NK-92 treated with Interleukin-12 subunit alpha and Interleukin-12 subunit beta, amount 100 ng/mL, for 24 hours (cell line): ENCODE results near the gene SNCA.

ENCODE experiments used
- DNase-seq: peaks from one replicate; lab custom pipeline; 2025; lab: John Stamatoyannopoulos, UW

SNCA gene

DNA sequence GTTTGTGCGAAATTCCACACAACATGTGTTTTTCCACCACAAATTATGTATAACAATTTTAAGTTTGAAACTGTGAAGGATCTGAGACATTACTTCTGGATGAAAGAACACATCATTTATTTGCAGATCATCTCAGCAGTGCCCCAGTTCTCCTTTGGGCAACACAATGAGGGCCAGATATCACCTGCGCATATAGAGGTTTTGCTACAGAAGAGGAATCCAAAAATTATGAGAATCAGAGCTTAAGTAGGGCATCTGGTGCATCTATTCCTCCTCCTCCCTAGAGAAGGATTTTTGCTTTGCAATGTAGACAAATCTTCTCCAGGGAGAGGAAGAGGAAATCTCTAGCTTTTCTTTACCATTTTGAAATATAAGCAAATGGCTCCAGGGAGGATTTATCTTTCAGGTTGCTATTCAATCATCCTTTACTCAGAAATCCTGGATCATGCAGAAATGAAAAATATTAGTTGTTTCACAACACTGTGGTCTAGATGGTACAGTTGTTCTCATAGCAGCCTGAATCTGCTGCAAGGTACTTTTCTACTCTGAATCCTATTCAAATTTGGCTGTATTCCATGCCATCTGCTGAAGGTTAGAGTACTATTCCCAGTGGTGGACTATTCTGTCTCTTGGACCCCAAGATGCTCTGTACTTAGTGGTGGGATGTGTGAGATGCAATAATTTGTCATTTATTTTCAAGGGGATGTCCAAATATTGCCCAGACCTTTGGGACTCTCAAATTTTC, 132.1 kb downstream of the SNCA start:
- no peak for DNase-seq

DNA sequence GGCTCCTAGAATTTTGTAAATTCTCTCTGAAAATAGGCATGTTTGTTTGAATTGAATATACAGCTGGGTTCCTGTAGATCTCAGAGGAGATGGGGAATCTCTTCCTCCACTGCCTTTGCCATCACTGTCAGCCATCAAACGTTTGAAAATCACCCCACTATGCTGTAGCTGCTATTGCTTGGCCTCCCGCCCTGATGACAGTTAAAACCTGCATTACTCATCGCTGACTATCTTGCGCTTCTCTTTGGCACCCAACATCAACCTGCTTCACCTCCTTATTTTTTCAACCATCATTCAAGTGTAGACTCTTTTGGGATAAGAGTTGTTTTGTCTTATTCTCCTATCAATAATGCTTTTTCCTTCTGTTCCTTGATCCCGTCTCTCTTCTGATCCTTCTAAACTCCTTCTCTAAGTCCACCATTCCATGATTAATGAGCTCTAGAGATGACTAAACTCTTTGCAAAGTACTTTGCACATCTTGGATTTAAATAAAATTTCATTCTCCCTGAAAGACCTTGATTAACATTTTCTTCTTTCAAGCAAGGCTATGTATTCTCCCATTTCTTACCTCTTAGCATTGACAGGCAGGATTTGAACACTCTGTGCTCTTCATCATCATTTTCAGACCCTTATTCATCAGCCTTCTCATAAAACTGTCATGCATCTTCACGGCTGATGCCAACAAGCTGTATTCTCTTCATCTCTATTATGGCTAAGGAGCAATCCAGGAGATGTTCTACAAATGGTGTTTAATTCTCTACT, 133.0 kb downstream of the SNCA start:
- DNase-seq: no peak

DNA sequence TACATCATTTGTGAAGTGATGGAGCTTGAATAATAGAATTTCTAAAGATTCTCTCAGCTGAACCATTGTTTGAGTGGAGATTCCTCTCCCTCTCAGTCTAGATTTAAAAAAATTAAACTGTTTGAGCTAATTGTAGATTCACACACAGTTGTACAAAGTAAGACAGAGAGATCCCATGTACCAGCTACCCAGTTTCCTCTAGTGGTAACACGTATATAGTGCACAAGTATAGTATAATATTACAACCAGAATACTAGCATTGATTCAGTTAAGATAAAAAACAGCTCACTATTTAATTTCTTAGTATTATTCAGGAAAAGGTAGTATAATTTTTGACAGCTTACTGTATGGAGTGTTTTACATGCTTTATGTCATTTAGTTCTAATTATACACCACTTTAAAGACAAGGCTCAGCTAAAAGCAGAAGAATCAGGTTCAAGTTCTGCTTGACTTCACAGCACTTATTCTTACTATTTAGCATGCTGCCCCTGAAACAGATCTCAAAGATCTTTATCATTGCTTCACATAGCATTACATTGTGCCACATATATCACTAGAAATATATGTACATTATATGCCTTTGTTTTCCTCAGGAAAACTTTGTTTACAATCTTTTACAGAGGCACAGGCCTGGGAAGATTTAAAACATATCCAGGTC, 136.1 kb downstream of the SNCA start:
- DNase-seq: no peak

DNA sequence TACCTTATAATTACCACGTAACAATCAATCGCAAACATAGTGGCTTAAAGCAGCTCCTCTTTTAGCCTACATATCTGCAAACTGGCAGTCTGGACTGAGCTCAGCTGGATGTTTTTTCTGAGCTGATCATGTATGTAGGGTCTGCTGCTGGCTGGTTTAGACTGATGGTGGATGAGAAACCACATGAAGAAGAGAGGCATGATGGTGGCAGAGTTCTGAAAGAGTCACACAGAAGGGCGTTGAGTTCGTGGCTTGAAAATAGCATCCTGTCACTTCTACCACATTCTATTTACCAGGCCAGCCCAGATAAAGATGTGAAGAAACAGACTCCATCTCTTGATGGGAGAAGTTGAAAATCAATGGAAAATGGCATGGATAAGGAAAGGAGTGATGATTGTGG, 151.3 kb downstream of the SNCA start:
- DNase-seq: no peak

DNA sequence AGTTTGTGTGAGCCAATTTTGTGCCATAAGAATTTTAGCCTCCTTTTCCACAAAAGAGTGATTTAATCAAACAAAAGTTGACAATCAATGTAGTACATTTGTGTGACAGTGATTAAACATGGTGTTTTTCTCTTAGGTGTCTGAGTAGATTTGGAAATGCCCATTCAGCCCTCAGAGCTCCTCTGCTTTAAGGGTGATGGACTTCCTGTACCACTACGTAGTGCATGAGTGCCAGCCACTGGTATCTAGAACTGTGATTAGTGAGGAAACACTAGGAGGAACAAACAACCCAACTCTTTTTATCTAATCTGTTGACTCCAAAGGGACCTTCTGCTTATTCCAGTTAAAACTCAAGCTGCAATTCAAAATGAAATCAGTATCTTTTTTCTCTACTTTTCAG, 151.7 kb downstream of the SNCA start:
- DNase-seq: no peak

DNA sequence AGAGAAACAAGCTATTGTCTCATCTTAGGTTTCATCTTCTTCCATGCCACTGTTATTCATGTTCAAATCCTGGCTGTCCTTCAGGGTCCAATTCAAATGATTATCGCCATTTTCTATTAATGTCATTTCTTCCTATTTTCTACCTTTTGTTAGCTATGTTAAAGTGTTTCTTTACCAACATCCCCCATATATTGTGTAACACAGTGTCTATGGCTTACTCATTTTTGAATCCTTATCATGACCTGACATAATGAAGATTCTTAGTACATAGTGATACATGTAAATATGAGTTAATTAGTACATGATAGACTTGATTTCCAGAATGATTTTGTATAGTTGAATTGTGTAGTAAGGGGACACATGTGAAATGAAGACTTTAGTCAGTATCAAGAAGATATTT, 152.4 kb downstream of the SNCA start:
- no peak for DNase-seq

DNA sequence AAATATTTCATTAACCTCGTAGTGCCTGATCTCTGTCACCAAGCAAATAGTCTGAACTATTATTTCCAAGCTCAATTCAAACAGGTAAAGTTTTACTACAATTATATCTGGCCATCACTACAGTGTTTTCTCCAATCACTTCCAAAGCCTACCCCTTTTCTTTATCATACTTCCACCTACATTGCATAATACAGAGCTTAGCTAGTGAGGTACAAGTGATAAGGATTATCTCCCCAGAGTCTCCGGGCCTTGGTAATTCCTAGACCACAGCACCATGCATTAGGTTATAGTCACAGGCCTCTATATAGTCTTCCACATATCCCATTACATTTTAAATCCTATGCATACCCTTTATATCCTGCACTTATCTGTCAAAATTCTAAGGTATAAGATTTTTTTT, 154.2 kb downstream of the SNCA start:
- DNase-seq: no peak

DNA sequence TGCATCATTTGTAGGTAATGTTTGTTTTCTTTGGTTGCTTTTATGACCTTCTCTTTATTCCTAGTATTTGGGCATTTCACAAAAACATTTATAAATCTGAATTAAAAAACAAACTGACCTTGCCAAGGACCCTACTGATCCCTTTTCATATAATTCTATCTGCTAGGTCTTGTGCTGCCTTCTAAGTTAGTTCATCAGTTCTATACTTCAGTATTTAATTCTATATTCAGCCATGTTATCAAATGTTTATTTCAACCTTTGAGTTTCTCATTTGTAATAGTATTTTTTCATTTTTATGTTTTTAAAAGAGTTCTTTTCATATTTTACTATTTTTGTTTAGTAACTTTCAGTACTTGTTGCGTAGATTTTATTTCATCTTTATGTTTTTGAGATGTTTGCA, 155.3 kb downstream of the SNCA start:
- DNase-seq: no peak

DNA sequence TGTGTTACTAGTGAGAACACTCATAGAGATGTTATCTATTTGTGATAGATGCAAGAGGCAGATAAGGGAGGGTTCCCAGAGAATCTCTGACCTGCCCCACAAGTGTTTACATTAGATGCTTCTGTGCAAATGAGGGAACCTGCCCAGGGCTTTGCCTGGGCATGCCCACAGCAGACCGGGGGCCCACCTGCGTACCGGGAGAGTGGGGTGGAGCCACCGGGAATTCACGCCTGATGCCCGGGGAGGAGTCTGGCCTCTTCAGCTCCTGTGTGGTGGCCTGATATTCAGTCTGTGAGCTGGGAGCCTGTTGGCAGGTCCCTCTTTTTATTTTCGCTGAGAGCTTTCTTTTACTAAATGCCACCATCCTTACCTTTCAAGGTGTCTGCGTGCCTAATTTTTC, 155.7 kb downstream of the SNCA start:
- no peak for DNase-seq

DNA sequence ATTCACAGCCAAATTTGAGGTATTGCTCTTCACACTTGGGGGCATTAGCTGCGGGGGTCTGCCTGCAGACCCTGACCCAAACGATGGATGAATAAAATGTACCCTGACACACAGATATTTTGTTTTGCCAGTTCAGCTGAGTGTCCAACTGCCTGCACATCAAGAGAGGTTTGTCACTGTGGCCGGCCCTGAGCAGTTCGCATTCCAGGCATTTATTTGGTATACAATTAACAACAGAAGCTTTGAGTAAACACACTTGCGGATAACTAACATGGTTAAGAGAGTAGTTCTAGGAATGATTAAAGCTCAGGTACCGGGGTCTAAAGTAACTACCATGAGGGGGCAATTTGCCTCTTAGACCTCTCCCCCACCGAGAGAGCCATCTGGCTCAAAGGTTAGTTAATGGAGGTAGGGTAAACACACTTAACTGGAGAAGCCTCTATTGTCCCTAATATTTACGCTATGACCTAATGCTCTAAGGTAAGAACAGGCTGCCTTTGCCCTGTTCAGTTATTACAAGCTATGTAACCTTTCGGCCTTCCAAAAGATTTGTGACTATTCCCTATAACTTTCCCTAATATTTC, 162.0 kb downstream of the SNCA start:
- no peak for DNase-seq
